Trophoblast cell (in vitro differentiated cells and primary cell): ENCODE data around the gene ATP10B.

Experiments used
- DNase-seq, 2 donors: peaks; one replicate each; pipeline ENCODE4 v3.0.0-alpha.2; 2016
- H2AFZ ChIP-seq: 2 replicates; pipeline ENCODE4 v1.6.1; 2013; ENCODE audit warnings: low read length, moderate library complexity, mild to moderate bottlenecking; ENCODE audit not compliant: insufficient read depth, poor library complexity
- H2AK5ac ChIP-seq: 2 replicates; pipeline ENCODE4 v1.6.1; 2013; ENCODE audit warnings: mild to moderate bottlenecking, low read length
- H2BK120ac ChIP-seq: 2 replicates; pipeline ENCODE4 v1.6.1; 2013; ENCODE audit warnings: low read length, mild to moderate bottlenecking, moderate library complexity; ENCODE audit not compliant: insufficient read depth, poor library complexity
- H2BK12ac ChIP-seq: 2 replicates; pipeline ENCODE4 v1.6.1; 2013; ENCODE audit warnings: mild to moderate bottlenecking, low read length, moderate library complexity
- H2BK5ac ChIP-seq: 2 replicates; pipeline ENCODE4 v1.6.1; 2013; ENCODE audit warnings: low read length, low read depth, moderate library complexity, mild to moderate bottlenecking; ENCODE audit not compliant: poor library complexity
- H3K14ac ChIP-seq: 2 replicates; pipeline ENCODE4 v1.6.1; 2013; ENCODE audit warnings: mild to moderate bottlenecking, low read length
- H3K18ac ChIP-seq: 2 replicates; pipeline ENCODE4 v1.6.1; 2013; ENCODE audit warnings: mild to moderate bottlenecking, low read length
- H3K23ac ChIP-seq: 2 replicates; pipeline ENCODE4 v1.6.1; 2013; ENCODE audit warnings: low read length
- H3K27ac ChIP-seq: 2 replicates; pipeline ENCODE4 v1.5.1; 2013; ENCODE audit warnings: low read depth, mild to moderate bottlenecking, inconsistent platforms, low read length, moderate library complexity
- H3K27me3 ChIP-seq: 2 replicates; pipeline ENCODE4 v1.6.1; 2013; ENCODE audit warnings: inconsistent platforms, mild to moderate bottlenecking, low read length, moderate library complexity; ENCODE audit not compliant: insufficient read depth
- H3K36me3 ChIP-seq, 2 experiments: 1 replicate in 1 of 2; 2 replicates in 1 of 2; pipeline ENCODE4 v1.6.1; 2013; ENCODE audit warnings: low read length in 2 of 2, mild to moderate bottlenecking in 2 of 2, moderate library complexity in 1 of 2; ENCODE audit not compliant: insufficient read depth in 2 of 2, control insufficient read depth in 1 of 2
- H3K4ac ChIP-seq: 2 replicates; pipeline ENCODE4 v1.6.1; 2013; ENCODE audit warnings: low read depth, mild to moderate bottlenecking, low read length, moderate library complexity
- H3K4me1 ChIP-seq, 2 experiments: 1 replicate in 1 of 2; 2 replicates in 1 of 2; pipeline ENCODE4 v1.6.1; 2013; ENCODE audit warnings: low read length in 2 of 2, mild to moderate bottlenecking in 2 of 2, moderate library complexity in 1 of 2; ENCODE audit not compliant: insufficient read depth in 2 of 2, control insufficient read depth in 1 of 2
- H3K4me2 ChIP-seq: 2 replicates; pipeline ENCODE4 v1.6.1; 2013; ENCODE audit warnings: inconsistent platforms, mild to moderate bottlenecking, low read length, moderate library complexity
- H3K4me3 ChIP-seq: 2 replicates; pipeline ENCODE4 v1.5.1; 2013; ENCODE audit warnings: mild to moderate bottlenecking, low read depth, low read length, inconsistent platforms
- H3K79me1 ChIP-seq: one replicate; pipeline ENCODE4 v1.6.1; 2013; ENCODE audit warnings: low read length
- H3K79me2 ChIP-seq: 2 replicates; pipeline ENCODE4 v1.6.1; 2013; ENCODE audit warnings: low read length, mild to moderate bottlenecking; ENCODE audit not compliant: control insufficient read depth, insufficient read depth, poor library complexity
- H3K9ac ChIP-seq: 2 replicates; pipeline ENCODE4 v1.6.1; 2013; ENCODE audit warnings: mild to moderate bottlenecking, low read length
- H3K9me3 ChIP-seq: 2 replicates; pipeline ENCODE4 v1.6.1; 2013; ENCODE audit warnings: low read depth, mild to moderate bottlenecking, control low read depth, inconsistent platforms, low read length; ENCODE audit not compliant: insufficient read depth
- H4K12ac ChIP-seq: 2 replicates; pipeline ENCODE4 v1.6.1; 2013; ENCODE audit warnings: low read depth, mild to moderate bottlenecking, low read length, moderate library complexity
- H4K8ac ChIP-seq: 2 replicates; pipeline ENCODE4 v1.6.1; 2013; ENCODE audit warnings: low read depth, mild to moderate bottlenecking, low read length, moderate library complexity
- H4K91ac ChIP-seq: one replicate; pipeline ENCODE4 v1.6.1; 2013; ENCODE audit warnings: low read depth, mild to moderate bottlenecking, low read length, moderate library complexity
- WGBS: extraction: QIAGEN DNeasy Blood & Tissue Kit; methylation state at CpG from one replicate; pipeline ENCODE4 v1.1.7; 2013; ENCODE audit warnings: missing lambda C conversion rate; ENCODE audit not compliant: insufficient read length, insufficient coverage; ENCODE audit errors: extremely low coverage; 5-methylcytosine and 5-hydroxymethylcytosine counted together

The ATP10B gene

GRCh38 chr5:160640406-160640805 lies 211.6 kb downstream of the ATP10B start:
- Histone ChIP-seq H4K12ac (no peak overlapping the region), H4K91ac (no peak overlapping the region), H4K8ac (no peak overlapping the region), H3K79me2 (no peaks in the 10 kb centered on the region), H3K18ac (no peak overlapping the region), H3K23ac (no peak overlapping the region), H3K9me3 (peaks cover 2% of the 10 kb centered on the region), H2AFZ (no peak overlapping the region), H2AK5ac (no peak overlapping the region), H3K27me3 (no peaks in the 10 kb centered on the region), H3K36me3 (no peaks in the 10 kb centered on the region), H2BK12ac (no peak overlapping the region), H3K9ac (no peak overlapping the region), H3K4me2 (no peak overlapping the region), H2BK120ac (no peak overlapping the region), H2BK5ac (no peak overlapping the region), H3K4ac (no peak overlapping the region), H3K27ac (no peak overlapping the region), H3K4me3 (no peak overlapping the region), H3K14ac (no peak overlapping the region), H3K79me1 (no peaks in the 10 kb centered on the region), H3K4me1 (no peaks in the 10 kb centered on the region)
- no CpG with 5 or more reads among the region's 7 CpGs for WGBS
- no peak for DNase-seq

- no peak overlapping the region for H3K4me3 ChIP-seq
- no peak overlapping the region for H4K8ac ChIP-seq
- no peak overlapping the region for H3K9ac ChIP-seq
- no peak overlapping the region for H3K4me2 ChIP-seq
- no peak overlapping the region for H3K27ac ChIP-seq
- H3K36me3 ChIP-seq, result no peaks in the 10 kb centered on the region
- no peak overlapping the region for H2BK5ac ChIP-seq
- H2AFZ ChIP-seq, result no peak overlapping the region
- H2AK5ac ChIP-seq, result no peak overlapping the region
- H3K4me1 ChIP-seq, result no peaks in the 10 kb centered on the region
- peaks cover 2% of the 10 kb centered on the region for H3K9me3 ChIP-seq
- no peaks in the 10 kb centered on the region for H3K79me2 ChIP-seq
- H2BK120ac ChIP-seq, result no peak overlapping the region
- H3K23ac ChIP-seq, result no peak overlapping the region
- H3K4ac ChIP-seq, result no peak overlapping the region
- DNase-seq, result no peak
- WGBS, result no CpG with 5 or more reads among the region's 3 CpGs
- H3K14ac ChIP-seq, result no peak overlapping the region
- H3K18ac ChIP-seq, result no peak overlapping the region
- no peaks in the 10 kb centered on the region for H3K27me3 ChIP-seq
- H4K12ac ChIP-seq, result no peak overlapping the region
- H3K79me1 ChIP-seq, result no peaks in the 10 kb centered on the region
- no peak overlapping the region for H4K91ac ChIP-seq
- no peak overlapping the region for H2BK12ac ChIP-seq
These were observed 213.8 kb downstream of the ATP10B start for GRCh38 chr5:160638161-160638742.

GRCh38 chr5:160637357-160638090 lies 214.5 kb downstream of the ATP10B start:
- Histone ChIP-seq H3K36me3 (no peaks in the 10 kb centered on the region), H3K4me1 (no peaks in the 10 kb centered on the region), H3K18ac (no peak overlapping the region), H2BK12ac (no peak overlapping the region), H3K4me2 (no peak overlapping the region), H3K9me3 (peaks cover 2% of the 10 kb centered on the region), H2BK120ac (no peak overlapping the region), H2AK5ac (no peak overlapping the region), H3K14ac (no peak overlapping the region), H3K4me3 (no peak overlapping the region), H3K4ac (no peak overlapping the region), H3K27me3 (no peaks in the 10 kb centered on the region), H3K27ac (no peak overlapping the region), H3K79me2 (no peaks in the 10 kb centered on the region), H3K23ac (no peak overlapping the region), H3K79me1 (no peaks in the 10 kb centered on the region), H4K8ac (no peak overlapping the region), H2AFZ (no peak overlapping the region), H4K12ac (no peak overlapping the region), H3K9ac (no peak overlapping the region), H2BK5ac (no peak overlapping the region), H4K91ac (no peak overlapping the region)
- no peak for DNase-seq
- WGBS, result no CpG with 5 or more reads among the region's 4 CpGs

GRCh38 chr5:160635663-160636062 lies 216.3 kb downstream of the ATP10B start:
- no peak overlapping the region for H4K8ac ChIP-seq

More at GRCh38 chr5:160635663-160636062, 216.3 kb downstream of the ATP10B start:
- Histone ChIP-seq H3K4ac (no peak overlapping the region), H3K79me2 (no peaks in the 10 kb centered on the region), H3K4me2 (no peak overlapping the region), H3K4me3 (no peak overlapping the region), H3K36me3 (no peaks in the 10 kb centered on the region), H2AFZ (no peak overlapping the region), H3K9me3 (peaks cover 2% of the 10 kb centered on the region), H2BK120ac (no peak overlapping the region), H3K27ac (no peak overlapping the region), H3K79me1 (no peaks in the 10 kb centered on the region), H4K12ac (no peak overlapping the region), H3K27me3 (no peaks in the 10 kb centered on the region), H3K18ac (no peak overlapping the region), H3K14ac (no peak overlapping the region), H3K4me1 (no peaks in the 10 kb centered on the region), H3K23ac (no peak overlapping the region), H3K9ac (no peak overlapping the region), H2BK12ac (no peak overlapping the region), H2AK5ac (no peak overlapping the region), H4K91ac (no peak overlapping the region), H2BK5ac (no peak overlapping the region)
- WGBS, result no CpG with 5 or more reads among the region's 4 CpGs
- no peak for DNase-seq
